HG03097 (cell line): ENCODE results near the gene SRC.

ENCODE experiments used
- ATAC-seq: cut with Tn5 transposase; IDR thresholded peaks from one replicate; pipeline ENCODE4 v1.9.1; 2021; ENCODE audit not compliant: unreplicated experiment, low FRiP score

The SRC gene

GRCh38 chr20:37442547-37442946, 96.6 kb downstream of the SRC start:
- ATAC-seq = no peak

- ATAC-seq = no peak
Measured at GRCh38 chr20:37442986-37443385, 97.0 kb downstream of the SRC start.

- no peak for ATAC-seq
Measured at GRCh38 chr20:37443596-37443995, 97.7 kb downstream of the SRC start.

- ATAC-seq = no peak
Measured at GRCh38 chr20:37445041-37445440, 99.1 kb downstream of the SRC start.

GRCh38 chr20:37446286-37447032, 100.5 kb downstream of the SRC start:
- no peak for ATAC-seq

GRCh38 chr20:37447688-37448087, 101.7 kb downstream of the SRC start:
- ATAC-seq = no peak

- no peak for ATAC-seq
Measured at GRCh38 chr20:37449276-37449675, 103.3 kb downstream of the SRC start.

GRCh38 chr20:37450344-37450743, 104.4 kb downstream of the SRC start:
- ATAC-seq = no peak

GRCh38 chr20:37451616-37452015, 105.7 kb downstream of the SRC start:
- ATAC-seq = no peak

- ATAC-seq = no peak
Measured at GRCh38 chr20:37452236-37452635, 106.3 kb downstream of the SRC start.

GRCh38 chr20:37453288-37453687, 107.3 kb downstream of the SRC start:
- no peak for ATAC-seq

- ATAC-seq = no peak
Measured at GRCh38 chr20:37453836-37454235, 107.9 kb downstream of the SRC start.

- ATAC-seq = no peak
Measured at GRCh38 chr20:37454636-37455385, 108.9 kb downstream of the SRC start.
